H1 (cell line): ENCODE results near the gene CMIP. TPM values are rescaled to one million over a fixed set of nuclear protein-coding genes. Genes with fewer than 3 reads are reported as not detected.
A peak's percentile ranks its signal among the peaks of the same experiment; 100 is the strongest.

ENCODE experiments used
- CTCF ChIA-PET: fragments of 300-600 bp; sonication (Branson Sonifier 250); formaldehyde crosslinking; loops from one replicate; lab custom pipeline; 2021; ENCODE audit not compliant: partially characterized antibody; lab: Charles Lee
- POLR2A ChIA-PET: fragments of 300-600 bp; sonication (Branson Sonifier 250); formaldehyde crosslinking; loops from one replicate; lab custom pipeline; 2021; ENCODE audit warnings: inconsistent platforms; ENCODE audit not compliant: partially characterized antibody; lab: Charles Lee
- DNase-seq, 2 experiments: peaks; one replicate each; pipeline versions ENCODE4 v3.0.0 to v3.0.0-alpha.2; 2010 to 2022; ENCODE audit warnings: low spot score in 2 of 2, low read depth in 1 of 2, mixed read lengths in 1 of 2
- FAIRE-seq: peaks from 2 replicates; lab custom pipeline; 2011; peaks lifted over from hg19 to GRCh38; lab: Jason Lieb, UNC
- H2AFZ ChIP-seq: 2 replicates; pipeline ENCODE4 v1.8.1; 2012; ENCODE audit warnings: low read length, inconsistent platforms
- H2AK5ac ChIP-seq: 2 replicates; pipeline ENCODE4 v1.6.1; 2013; ENCODE audit warnings: low read depth, low read length
- H2BK120ac ChIP-seq: replicated peaks from 2 replicates; pipeline ENCODE3; 2013; ENCODE audit warnings: low read depth, low read length, inconsistent platforms
- H2BK12ac ChIP-seq: 2 replicates; pipeline ENCODE4 v1.6.1; 2013; ENCODE audit warnings: low read depth, low read length
- H2BK15ac ChIP-seq: 2 replicates; pipeline ENCODE4 v1.6.1; 2013; ENCODE audit warnings: low read length
- H2BK20ac ChIP-seq: 2 replicates; pipeline ENCODE4 v1.6.1; 2013; ENCODE audit warnings: low read length
- H2BK5ac ChIP-seq: 2 replicates; pipeline ENCODE4 v1.6.1; 2013; ENCODE audit warnings: low read depth, low read length
- H3K14ac ChIP-seq: 2 replicates; pipeline ENCODE4 v1.6.1; 2013; ENCODE audit warnings: inconsistent platforms; ENCODE audit not compliant: insufficient read length
- H3K18ac ChIP-seq: 2 replicates; pipeline ENCODE4 v1.6.1; 2013; ENCODE audit warnings: low read length; ENCODE audit errors: extremely low read depth
- H3K23ac ChIP-seq: 2 replicates; pipeline ENCODE4 v1.6.1; 2013; ENCODE audit warnings: inconsistent platforms; ENCODE audit not compliant: insufficient read length
- H3K23me2 ChIP-seq: 2 replicates; pipeline ENCODE4 v1.6.1; 2013; ENCODE audit warnings: low read depth, low read length
- H3K27ac ChIP-seq: 2 replicates; pipeline ENCODE4 v1.6.1; 2011; ENCODE audit warnings: low read depth, low read length, inconsistent platforms
- H3K27me3 ChIP-seq, 4 experiments: replicated peaks in 1 of 4; 1 replicate in 1 of 4; 2 replicates in 3 of 4; pipeline versions ENCODE4 v1.6.1 to v1.8.1; 2011 to 2013; ENCODE audit warnings: low read length in 3 of 4, mild to moderate bottlenecking in 3 of 4, inconsistent platforms in 2 of 4, mixed read lengths in 2 of 4, moderate library complexity in 1 of 4; ENCODE audit not compliant: control insufficient read depth in 3 of 4, insufficient read depth in 3 of 4; ENCODE audit errors: extremely low read depth in 1 of 4
- H3K36me3 ChIP-seq, 4 experiments: 2 replicates each; pipeline versions ENCODE4 v1.6.1 to v1.8.1; 2011 to 2013; ENCODE audit warnings: mild to moderate bottlenecking in 4 of 4, low read length in 3 of 4, moderate library complexity in 2 of 4, control low read depth in 1 of 4, inconsistent platforms in 1 of 4; ENCODE audit not compliant: insufficient read depth in 4 of 4, control insufficient read depth in 2 of 4
- H3K4ac ChIP-seq: replicated peaks from 2 replicates; pipeline ENCODE3; 2013; ENCODE audit warnings: low read length, low read depth, mixed read lengths, inconsistent platforms; ENCODE audit not compliant: insufficient read length
- H3K4me1 ChIP-seq, 4 experiments: replicated peaks in 1 of 4; 1 replicate in 1 of 4; 2 replicates in 3 of 4; pipeline versions ENCODE4 v1.6.1 to v1.8.1; 2011 to 2013; ENCODE audit warnings: low read length in 3 of 4, inconsistent platforms in 2 of 4, mixed read lengths in 1 of 4; ENCODE audit not compliant: insufficient read depth in 4 of 4, control insufficient read depth in 3 of 4
- H3K4me2 ChIP-seq, 2 experiments: 2 replicates each; pipeline versions ENCODE4 v1.6.1 to v1.8.1; 2011 to 2013; ENCODE audit warnings: low read depth in 2 of 2, low read length in 2 of 2, control low read depth in 1 of 2, inconsistent platforms in 1 of 2, mild to moderate bottlenecking in 1 of 2; ENCODE audit not compliant: insufficient read depth in 1 of 2
- H3K4me3 ChIP-seq, 4 experiments: fragments of 200-600, 300-600 bp in 1 of 4; sonication (generic), shearing (Covaris generic), sonication (Bioruptor Twin) in 1 of 4; 2 replicates each; pipeline versions ENCODE4 v1.5.1 to v1.8.1; 2011 to 2016; ENCODE audit warnings: low read length in 4 of 4, low read depth in 3 of 4, control low read depth in 2 of 4, inconsistent platforms in 2 of 4, mild to moderate bottlenecking in 2 of 4, mixed read lengths in 1 of 4, moderate library complexity in 1 of 4; ENCODE audit not compliant: insufficient read depth in 2 of 4; ENCODE audit errors: extremely low read depth in 1 of 4
- H3K56ac ChIP-seq: replicated peaks from 2 replicates; pipeline ENCODE3; 2013; ENCODE audit warnings: low read depth, mild to moderate bottlenecking, mixed read lengths, low read length, inconsistent platforms; ENCODE audit not compliant: insufficient read length
- H3K79me1 ChIP-seq: 2 replicates; pipeline ENCODE4 v1.6.1; 2013; ENCODE audit warnings: low read depth, low read length, control low read depth
- H3K79me2 ChIP-seq, 2 experiments: 2 replicates each; pipeline versions ENCODE4 v1.6.1 to v1.8.1; 2012 to 2013; ENCODE audit warnings: low read length in 2 of 2, mild to moderate bottlenecking in 2 of 2, inconsistent platforms in 1 of 2; ENCODE audit not compliant: insufficient read depth in 2 of 2, control insufficient read depth in 1 of 2
- H3K9ac ChIP-seq, 4 experiments: replicated peaks in 1 of 4; 1 replicate in 1 of 4; 2 replicates in 3 of 4; pipeline versions ENCODE4 v1.6.1 to v1.8.1; 2011 to 2013; ENCODE audit warnings: low read depth in 3 of 4, low read length in 3 of 4, control low read depth in 2 of 4, mild to moderate bottlenecking in 2 of 4, moderate library complexity in 2 of 4, inconsistent platforms in 1 of 4; ENCODE audit errors: extremely low read depth in 1 of 4
- H3K9me3 ChIP-seq, 2 experiments: 2 replicates each; pipeline versions ENCODE4 v1.6.1 to v1.8.1; 2012 to 2013; ENCODE audit warnings: mild to moderate bottlenecking in 2 of 2, moderate library complexity in 2 of 2, control low read depth in 1 of 2, inconsistent platforms in 1 of 2, low read depth in 1 of 2, low read length in 1 of 2, mixed read lengths in 1 of 2; ENCODE audit not compliant: insufficient read depth in 2 of 2
- H4K20me1 ChIP-seq, 2 experiments: replicated peaks in 1 of 2; 2 replicates each; pipeline versions ENCODE3 to v1.8.1; 2011 to 2013; ENCODE audit warnings: inconsistent platforms in 2 of 2, low read length in 2 of 2, mild to moderate bottlenecking in 1 of 2; ENCODE audit not compliant: insufficient read depth in 2 of 2, control insufficient read depth in 1 of 2
- H4K5ac ChIP-seq: 2 replicates; pipeline ENCODE4 v1.6.1; 2013; ENCODE audit warnings: low read length, low read depth, mixed read lengths, inconsistent platforms; ENCODE audit not compliant: insufficient read length
- H4K8ac ChIP-seq: 2 replicates; pipeline ENCODE4 v1.8.0; 2013; ENCODE audit warnings: mild to moderate bottlenecking, moderate library complexity, low read length, inconsistent platforms; ENCODE audit not compliant: insufficient read depth; ENCODE audit errors: extremely low read depth
- H4K91ac ChIP-seq: replicated peaks from 2 replicates; pipeline ENCODE3; 2013; ENCODE audit warnings: low read length, mixed read lengths, inconsistent platforms; ENCODE audit not compliant: insufficient read length
- E2F6 ChIP-seq: IDR thresholded peaks from 2 replicates; pipeline ENCODE4 v1.6.1; 2012; ENCODE audit warnings: inconsistent platforms
- MAX ChIP-seq: IDR thresholded peaks from 2 replicates; pipeline ENCODE4 v1.6.1; 2012; ENCODE audit warnings: inconsistent platforms
- TCF12 ChIP-seq: IDR thresholded peaks from 2 replicates; pipeline ENCODE4 v1.6.1; 2011; ENCODE audit warnings: low read depth, mild to moderate bottlenecking, low read length
- WGBS, 2 experiments: shearing (Covaris generic) in 1 of 2; methylation state at CpG; one replicate each; pipeline versions ENCODE4 v1.1.6 to v1.1.7; 2013 to 2015; ENCODE audit warnings: low lambda C conversion rate in 2 of 2, mixed read lengths in 2 of 2, inconsistent platforms in 1 of 2, low coverage in 1 of 2, missing lambda C conversion rate in 1 of 2; ENCODE audit not compliant: insufficient replicate concordance in 2 of 2, insufficient coverage in 1 of 2, insufficient read length in 1 of 2; ENCODE audit errors: extremely low coverage in 1 of 2, missing lambda C conversion rate in 1 of 2; 5-methylcytosine and 5-hydroxymethylcytosine counted together
- polyA plus RNA-seq, 7 experiments: library from polyadenylated mRNA; depleted of rRNA in 3 of 7; stranded (reverse) in 5 of 7; unstranded in 2 of 7; fragments of >200 nt in 5 of 7; fragments of 200-250 nt in 2 of 7; gene quantifications; 1 replicate in 5 of 7; 2 replicates in 1 of 7; 4 replicates in 1 of 7; pipeline versions ENCODE4 v1.2.1 to v1.2.3, GENCODE V29; 2011 to 2013; ENCODE audit warnings: missing spikeins in 2 of 7, mixed read lengths in 2 of 7
- total RNA-seq: library from RNA; stranded (reverse); fragmentation: NEBNext Ultra II Directional; extraction: Animal tissue kit (Norgen Biotek cat#: 25700); gene quantifications from 2 replicates; pipeline ENCODE4 v1.2.1, GENCODE V29; 2021

The CMIP gene
- total and polyA plus RNA-seq, 2 of the 8 experiments (the other 6 are each of a cell fraction or from before 2014, with no cell fraction given): 7.9 to 53.2 TPM

- H4K20me1 ChIP-seq: no peaks in the 10 kb centered on the region
- ChIA-PET POLR2A (no interaction called here), CTCF (interaction anchor here (0.7 to 5.9 kb wide), 6 partner anchors 9 to 19 kb away, joined by 3 to 48 read pairs (median 4); no protein-coding TSS in a partner anchor)
- H2BK15ac ChIP-seq: no peak overlapping the region
- H2BK5ac ChIP-seq: 0 out of 2 replicates have a peak overlapping the region, but pooled peaks have one; percentile 24
- H3K4me1 ChIP-seq: peaks cover 0 to 33% (median 22%) of the 10 kb centered on the region in 4 experiments; a peak in 6 of 7 replicates
- H3K79me2 ChIP-seq: no peaks in the 10 kb centered on the region
- H3K18ac ChIP-seq: peak overlapping the region; percentile 83
- H4K91ac ChIP-seq: peak overlapping the region; percentile 54
- FAIRE-seq (no peak), DNase-seq (no peak)
- no peak overlapping the region for H3K27ac ChIP-seq
- H3K23me2 ChIP-seq: no peaks in the 10 kb centered on the region
- H3K27me3 ChIP-seq: no peaks in the 10 kb centered on the region
- no peak overlapping the region for H2BK120ac ChIP-seq
- H2BK12ac ChIP-seq: no peak overlapping the region
- H3K23ac ChIP-seq: no peak overlapping the region
- H3K9me3 ChIP-seq: no peaks in the 10 kb centered on the region
- H3K4ac ChIP-seq: peak overlapping the region; percentile 92
- no peak overlapping the region for H3K14ac ChIP-seq
- TF ChIP-seq TCF12 (no peak), E2F6 (0 out of 2 replicates have a peak, but pooled peaks have one; percentile 54), MAX (peak; percentile 47; the same call in 1 of the 2 replicates)
- H4K5ac ChIP-seq: peak overlapping the region; percentile 37
- peak overlapping the region; percentile 86; the same call in 1 of the 2 replicates for H2BK20ac ChIP-seq
- WGBS, 2 experiments: 39% methylated on average over 7 of the region's 12 CpGs; no CpG with 5 or more reads in 1 of the 2 experiments
- no peak overlapping the region for H3K9ac ChIP-seq
- no peak overlapping the region for H4K8ac ChIP-seq
- peak overlapping the region; percentile 60; the same call in 1 of the 2 replicates for H2AK5ac ChIP-seq
- H2AFZ ChIP-seq: no peak overlapping the region
- H3K79me1 ChIP-seq: no peaks in the 10 kb centered on the region
- H3K4me3 ChIP-seq: no peak overlapping the region
- H3K4me2 ChIP-seq: peak overlapping the region; percentile 0 to 49; a peak in 3 of 4 replicates
- H3K36me3 ChIP-seq: peaks cover 3 to 14% (median 9%) of the 10 kb centered on the region in 4 experiments; a peak in 7 of 8 replicates
- no peak overlapping the region for H3K56ac ChIP-seq
Observed at GRCh38 chr16:81710596-81710995, 266.0 kb downstream of the CMIP start.
